22Rv1 (cell line): ENCODE data around the gene TUBGCP5.
A peak's percentile ranks its signal among the peaks of the same experiment; 100 is the strongest.

Experiments
- CTCF ChIP-seq: fragments of 450-650 bp; IDR thresholded peaks from 2 replicates; pipeline ENCODE4 v1.5.1; 2017; ENCODE audit warnings: mild to moderate bottlenecking
- ZFX ChIP-seq: fragments of 450-650 bp; IDR thresholded peaks from 2 replicates; pipeline ENCODE4 v1.6.1; 2017; ENCODE audit warnings: antibody characterized with exemption, borderline replicate concordance

- TF ChIP-seq CTCF: peak; percentile 89
- TF ChIP-seq ZFX: no peak
These were observed 3.3 kb downstream of the TUBGCP5 start for GRCh38 chr15:23035964-23036566.
